A549 (cell line): ENCODE measurements around the gene CCDC88B. TPM values are rescaled to one million over a fixed set of nuclear protein-coding genes. Genes with fewer than 3 reads are reported as not detected.

Experiments used
- ATAC-seq, 2 experiments: fragments of 200-7000 bp in 1 of 2; fragments of >200 bp in 1 of 2; cut with Nextera tagmentation in 1 of 2; cut with Tn5 transposase in 1 of 2; 3 replicates each; pipeline versions ENCODE4 v1.8.0 to v1.9.1; 2018 to 2020; ENCODE audit warnings: mild to moderate bottlenecking in 1 of 2, moderate library complexity in 1 of 2
- CTCF ChIA-PET: fragments of 300-600 bp; sonication (Branson Sonifier 250); formaldehyde crosslinking; extraction: SDS; loops from one replicate; lab custom pipeline; 2021; ENCODE audit warnings: antibody characterized with exemption, inconsistent platforms; lab: Yijun Ruan, JAX
- POLR2A ChIA-PET: fragments of 350-600 bp; formaldehyde crosslinking; extraction: SDS; loops from one replicate; lab custom pipeline; 2021; ENCODE audit warnings: antibody characterized with exemption, inconsistent platforms; lab: Yijun Ruan, JAX
- DNase-seq, 2 experiments: peaks; one replicate each; pipeline versions ENCODE4 v3.0.0 to v3.0.0-alpha.2; 2011 to 2016; ENCODE audit warnings: low read depth in 1 of 2, low spot score in 1 of 2
- FAIRE-seq: peaks from 2 replicates; lab custom pipeline; 2011; peaks lifted over from hg19 to GRCh38; lab: Jason Lieb, UNC
- H3K27ac ChIP-seq, 2 experiments: fragments of >200 bp; sonication (Bioruptor Twin); formaldehyde crosslinking; 3 replicates each; pipeline ENCODE4 v1.5.1; 2016 to 2017
- H3K4me1 ChIP-seq: fragments of >200 bp; sonication (Bioruptor Twin); formaldehyde crosslinking; 3 replicates; pipeline ENCODE4 v1.6.1; 2016
- H3K4me2 ChIP-seq: fragments of >200 bp; sonication (Bioruptor Twin); formaldehyde crosslinking; 3 replicates; pipeline ENCODE4 v1.6.1; 2016
- H3K4me3 ChIP-seq: fragments of >200 bp; sonication (Bioruptor Twin); formaldehyde crosslinking; 3 replicates; pipeline ENCODE4 v1.5.1; 2016
- H3K9me3 ChIP-seq: fragments of >200 bp; sonication (Bioruptor Twin); formaldehyde crosslinking; 3 replicates; pipeline ENCODE4 v1.6.1; 2016
- CHD4 ChIP-seq: fragments of 200-600 bp; sonication (generic); IDR thresholded peaks from 2 replicates; pipeline ENCODE4 v1.6.1; 2016; ENCODE audit warnings: antibody characterized with exemption, mild to moderate bottlenecking, borderline replicate concordance
- FOSB ChIP-seq: fragments of 250-450 bp; sonication (Bioruptor Pico); IDR thresholded peaks from 2 replicates; pipeline ENCODE4 v1.5.0; 2020; ENCODE audit warnings: mild to moderate bottlenecking, moderate library complexity
- GATA3 ChIP-seq: IDR thresholded peaks from 2 replicates; pipeline ENCODE4 v1.6.1; 2012; ENCODE audit warnings: borderline replicate concordance
- HDAC2 ChIP-seq: fragments of 200-600 bp; sonication (generic); IDR thresholded peaks from 2 replicates; pipeline ENCODE4 v1.6.1; 2016
- KDM5A ChIP-seq: fragments of 200-600 bp; sonication (generic); IDR thresholded peaks from 2 replicates; pipeline ENCODE4 v1.6.1; 2016; ENCODE audit warnings: antibody characterized with exemption, mild to moderate bottlenecking
- MAFK ChIP-seq: fragments of 450-650 bp; IDR thresholded peaks from 2 replicates; pipeline ENCODE4 v1.6.1; 2014; ENCODE audit not compliant: partially characterized antibody
- NFE2L2 ChIP-seq: fragments of 150-350 bp; conservative IDR thresholded peaks from 2 replicates; pipeline ENCODE4 v1.6.1; 2014; ENCODE audit warnings: low read length
- PHF8 ChIP-seq: fragments of 200-600 bp; sonication (generic); IDR thresholded peaks from 2 replicates; pipeline ENCODE4 v1.6.1; 2016; ENCODE audit warnings: low read depth, mild to moderate bottlenecking, antibody characterized with exemption, moderate library complexity, borderline replicate concordance
- POLR2AphosphoS2 ChIP-seq: conservative IDR thresholded peaks from 2 replicates; pipeline ENCODE4 v1.6.1; 2012; ENCODE audit warnings: low read length, improper control_type of control experiment, inconsistent platforms
- RCOR1 ChIP-seq: fragments of 150-350 bp; IDR thresholded peaks from 2 replicates; pipeline ENCODE4 v1.6.1; 2014; ENCODE audit warnings: antibody characterized with exemption, low read length, low read depth
- RNF2 ChIP-seq: fragments of 200-600 bp; sonication (generic); IDR thresholded peaks from 2 replicates; pipeline ENCODE4 v1.6.1; 2016; ENCODE audit warnings: low read depth, mild to moderate bottlenecking, antibody characterized with exemption, moderate library complexity, borderline replicate concordance
- SMC3 ChIP-seq: fragments of >200 bp; sonication (Bioruptor Twin); formaldehyde crosslinking; IDR thresholded peaks from 3 replicates; pipeline ENCODE4 v1.6.1; 2018; ENCODE audit warnings: inconsistent platforms
- ZC3H11A ChIP-seq: fragments of 450-650 bp; IDR thresholded peaks from 2 replicates; pipeline ENCODE4 v1.6.1; 2014; ENCODE audit warnings: antibody characterized with exemption, mild to moderate bottlenecking
- ZNF302 ChIP-seq: fragments of 250-450 bp; sonication (Bioruptor Pico); IDR thresholded peaks from 2 replicates; pipeline ENCODE4 v1.9.0; 2021; ENCODE audit warnings: inconsistent platforms, mild to moderate bottlenecking, moderate library complexity
- ZSCAN20 ChIP-seq: fragments of 250-450 bp; sonication (Bioruptor Pico); IDR thresholded peaks from 2 replicates; pipeline ENCODE4 v1.8.0; 2022; ENCODE audit warnings: mild to moderate bottlenecking, moderate library complexity
- WGBS: methylation state at CpG from one replicate; pipeline ENCODE4 v1.1.6; 2017; ENCODE audit errors: missing lambda C conversion rate; 5-methylcytosine and 5-hydroxymethylcytosine counted together
- polyA plus RNA-seq, 4 experiments: library from polyadenylated mRNA; depleted of rRNA in 3 of 4; stranded (reverse); fragments of >200 nt; fragmentation: RNase III in 1 of 4; extraction: RNeasy Plus Mini Kit Qiagen cat#74134 plus additional on column Dnase treatment in 1 of 4; gene quantifications; 2 replicates in 3 of 4; 3 replicates in 1 of 4; pipeline ENCODE4 v1.2.3, GENCODE V29; 2011 to 2017
- TF ChIP-seq, protein P1 (sequence below): IDR thresholded peaks from 2 replicates; pipeline ENCODE4 v1.6.1; 2012

CCDC88B gene
- polyA plus RNA-seq, 2 of the 4 experiments (the other 2 are of a cell fraction), result 4.8 to 8.8 TPM

DNA sequence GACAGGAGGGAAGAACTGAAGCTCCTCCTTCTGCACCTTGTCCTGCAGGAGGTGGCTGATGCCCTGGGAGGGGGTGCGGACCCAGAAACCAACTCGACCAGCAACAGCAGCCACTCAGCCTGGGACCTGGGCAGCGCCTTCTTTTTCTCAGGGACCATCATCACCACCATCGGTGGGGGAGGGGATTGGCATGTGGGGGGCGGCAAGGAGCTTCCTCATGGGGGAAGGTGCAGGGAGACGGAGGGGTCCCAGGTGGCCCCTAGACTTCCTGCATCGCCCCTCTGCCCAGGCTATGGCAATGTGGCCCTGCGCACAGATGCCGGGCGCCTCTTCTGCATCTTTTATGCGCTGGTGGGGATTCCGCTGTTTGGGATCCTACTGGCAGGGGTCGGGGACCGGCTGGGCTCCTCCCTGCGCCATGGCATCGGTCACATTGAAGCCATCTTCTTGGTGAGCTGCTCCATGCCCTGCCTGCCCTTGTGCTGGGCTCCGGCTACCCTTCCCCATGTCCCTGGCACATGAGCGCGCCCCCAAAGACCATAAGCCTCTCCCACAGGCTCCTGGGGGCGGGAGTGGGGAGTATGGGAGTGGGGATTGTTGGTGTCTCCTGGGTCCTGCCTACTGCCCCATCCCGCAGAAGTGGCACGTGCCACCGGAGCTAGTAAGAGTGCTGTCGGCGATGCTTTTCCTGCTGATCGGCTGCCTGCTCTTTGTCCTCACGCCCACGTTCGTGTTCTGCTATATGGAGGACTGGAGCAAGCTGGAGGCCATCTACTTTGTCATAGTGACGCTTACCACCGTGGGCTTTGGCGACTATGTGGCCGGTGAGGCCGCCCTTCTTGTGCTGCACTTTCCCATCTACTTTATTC lies 42.9 kb upstream of the CCDC88B start:
- FAIRE-seq (no peak), DNase-seq (no peak), ATAC-seq (no peak)
- H3K4me2 ChIP-seq, result no peak overlapping the region
- no peak overlapping the region for H3K27ac ChIP-seq
- CTCF ChIA-PET, result interaction anchor here (0.6 to 2.5 kb wide), 7 partner anchors 19 to 59 kb away, joined by 3 to 7 read pairs (median 5); partner anchors contain the start of gene PLCB3
- peaks cover 5% of the 10 kb centered on the region; the same call in 2 of the 3 replicates for H3K4me1 ChIP-seq
- TF ChIP-seq ZNF302 (CRISPR knock-in tag), result no peak
- WGBS, result 75% methylated on average over 30 of the region's 34 CpGs
- H3K9me3 ChIP-seq, result no peaks in the 10 kb centered on the region
- POLR2A ChIA-PET, result no interaction called here
- H3K4me3 ChIP-seq, result no peak overlapping the region

DNA sequence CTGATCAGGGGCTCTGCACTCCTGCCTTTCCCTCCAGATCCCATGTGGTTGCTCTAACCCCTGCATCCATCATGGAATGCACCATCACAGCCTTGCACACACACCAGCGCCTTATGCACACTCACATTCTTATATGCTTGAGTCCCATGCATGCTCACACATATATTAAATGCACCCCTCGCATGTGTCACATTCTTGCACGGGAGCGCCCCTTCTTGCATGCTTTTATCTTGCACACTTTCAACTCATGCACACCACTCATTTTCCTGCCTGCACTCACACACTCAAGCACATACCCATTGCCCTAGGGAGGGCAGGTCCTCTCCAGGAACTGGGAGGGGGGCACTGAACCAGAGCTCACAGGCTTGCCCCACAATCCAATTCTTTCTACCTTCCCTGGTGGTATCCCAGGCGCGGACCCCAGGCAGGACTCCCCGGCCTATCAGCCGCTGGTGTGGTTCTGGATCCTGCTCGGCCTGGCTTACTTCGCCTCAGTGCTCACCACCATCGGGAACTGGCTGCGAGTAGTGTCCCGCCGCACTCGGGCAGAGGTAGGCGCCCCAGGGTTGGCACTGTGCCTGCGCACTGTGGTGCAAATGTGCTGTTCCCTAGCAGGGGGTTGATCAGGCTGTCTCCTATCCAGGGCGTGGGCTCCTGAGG lies 42.2 kb upstream of the CCDC88B start:
- DNase-seq (no peak), ATAC-seq (no peak), FAIRE-seq (no peak)
- TF ChIP-seq HDAC2 (no peak), NFE2L2 (no peak), PHF8 (no peak)
- ChIA-PET CTCF (interaction anchor here (0.6 to 2.5 kb wide), 5 partner anchors 10 to 47 kb away, joined by 3 to 7 read pairs (median 5); partner anchors contain the start of gene PLCB3), POLR2A (no interaction called here)
- Histone ChIP-seq H3K4me3 (no peak overlapping the region), H3K27ac (no peak overlapping the region), H3K9me3 (no peaks in the 10 kb centered on the region), H3K4me2 (no peak overlapping the region), H3K4me1 (peaks cover 5% of the 10 kb centered on the region; the same call in 2 of the 3 replicates)
- 86% methylated on average over 18 of the region's 18 CpGs for WGBS

DNA sequence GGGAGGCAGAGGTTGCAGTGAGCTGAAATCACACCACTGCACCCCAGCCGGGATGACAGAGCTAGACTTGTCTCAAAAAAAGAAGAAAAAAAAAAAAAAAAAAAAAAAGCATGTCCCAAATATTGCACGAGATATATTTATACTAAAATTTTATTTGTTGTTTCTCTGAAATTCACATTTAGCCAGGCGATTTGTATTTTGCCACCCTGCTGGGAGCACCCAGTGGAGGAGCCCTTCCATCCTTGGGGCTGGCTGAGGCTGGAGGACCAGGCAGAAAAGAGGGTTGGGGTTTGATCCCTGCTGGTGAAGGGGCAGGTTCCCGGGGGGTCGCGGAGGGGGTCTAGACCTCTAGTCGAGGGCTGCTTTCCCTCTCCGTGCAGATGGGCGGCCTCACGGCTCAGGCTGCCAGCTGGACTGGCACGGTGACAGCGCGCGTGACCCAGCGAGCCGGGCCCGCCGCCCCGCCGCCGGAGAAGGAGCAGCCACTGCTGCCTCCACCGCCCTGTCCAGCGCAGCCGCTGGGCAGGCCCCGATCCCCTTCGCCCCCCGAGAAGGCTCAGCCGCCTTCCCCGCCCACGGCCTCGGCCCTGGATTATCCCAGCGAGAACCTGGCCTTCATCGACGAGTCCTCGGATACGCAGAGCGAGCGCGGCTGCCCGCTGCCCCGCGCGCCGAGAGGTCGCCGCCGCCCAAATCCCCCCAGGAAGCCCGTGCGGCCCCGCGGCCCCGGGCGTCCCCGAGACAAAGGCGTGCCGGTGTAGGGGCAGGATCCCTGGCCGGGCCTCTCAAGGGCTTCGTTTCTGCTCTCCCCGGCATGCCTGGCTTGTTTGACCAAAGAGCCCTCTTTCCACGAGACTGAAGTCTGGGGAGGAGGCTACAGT lies 40.8 kb upstream of the CCDC88B start:
- ChIA-PET POLR2A (no interaction called here), CTCF (interaction anchor here (1.0 kb wide), 1 partner anchor 27 kb away, joined by 3 read pairs; no protein-coding TSS in a partner anchor)
- Histone ChIP-seq H3K9me3 (no peaks in the 10 kb centered on the region), H3K4me2 (no peak overlapping the region), H3K4me3 (no peak overlapping the region), H3K27ac (no peak overlapping the region), H3K4me1 (peaks cover 15% of the 10 kb centered on the region)
- DNase-seq (no peak), ATAC-seq (no peak), FAIRE-seq (no peak)
- 80% methylated on average over 45 of the region's 60 CpGs for WGBS
- no peak for TF ChIP-seq ZC3H11A
- no peak for TF ChIP-seq SMC3
- no peak for TF ChIP-seq CHD4
- TF ChIP-seq RNF2, result no peak
- TF ChIP-seq ZSCAN20, result no peak
- no peak for TF ChIP-seq GATA3
- TF ChIP-seq, protein P1, sequence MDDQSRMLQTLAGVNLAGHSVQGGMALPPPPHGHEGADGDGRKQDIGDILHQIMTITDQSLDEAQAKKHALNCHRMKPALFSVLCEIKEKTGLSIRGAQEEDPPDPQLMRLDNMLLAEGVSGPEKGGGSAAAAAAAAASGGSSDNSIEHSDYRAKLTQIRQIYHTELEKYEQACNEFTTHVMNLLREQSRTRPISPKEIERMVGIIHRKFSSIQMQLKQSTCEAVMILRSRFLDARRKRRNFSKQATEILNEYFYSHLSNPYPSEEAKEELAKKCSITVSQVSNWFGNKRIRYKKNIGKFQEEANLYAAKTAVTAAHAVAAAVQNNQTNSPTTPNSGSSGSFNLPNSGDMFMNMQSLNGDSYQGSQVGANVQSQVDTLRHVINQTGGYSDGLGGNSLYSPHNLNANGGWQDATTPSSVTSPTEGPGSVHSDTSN, result no peak
- no peak for TF ChIP-seq FOSB (CRISPR knock-in tag)
- TF ChIP-seq PHF8, result no peak
- no peak for TF ChIP-seq MAFK
- no peak for TF ChIP-seq POLR2AphosphoS2
- no peak for TF ChIP-seq RCOR1
- TF ChIP-seq KDM5A, result no peak
